Liver (tissue), 9 donors: Measurements from ENCODE around the gene KANK2. TPM values are rescaled to one million over a fixed set of nuclear protein-coding genes. Genes with fewer than 3 reads are reported as not detected.

ENCODE experiments used
- DNase-seq: peaks from one replicate; pipeline ENCODE4 v3.0.0-alpha.2; 2017; ENCODE audit warnings: low spot score
- H3K27ac ChIP-seq, 2 donors: one replicate each; pipeline ENCODE4 v1.7.0; 2013; ENCODE audit warnings: inconsistent platforms in 2 of 2, low read length in 2 of 2, control low read depth in 1 of 2, low read depth in 1 of 2, mild to moderate bottlenecking in 1 of 2
- H3K27me3 ChIP-seq, 4 donors: one replicate each; pipeline versions ENCODE4 v1.6.1 to v1.7.0; 2013; ENCODE audit warnings: low read length in 3 of 4, inconsistent platforms in 1 of 4, mild to moderate bottlenecking in 1 of 4, moderate library complexity in 1 of 4; ENCODE audit not compliant: control insufficient read depth in 4 of 4, insufficient read depth in 4 of 4
- H3K36me3 ChIP-seq, 4 donors: one replicate each; pipeline versions ENCODE4 v1.6.1 to v1.7.0; 2013; ENCODE audit warnings: low read length in 3 of 4, mild to moderate bottlenecking in 3 of 4, low read depth in 1 of 4, moderate library complexity in 1 of 4; ENCODE audit not compliant: control insufficient read depth in 4 of 4, insufficient read depth in 3 of 4
- H3K4me1 ChIP-seq, 4 donors: one replicate each; pipeline versions ENCODE4 v1.6.1 to v1.7.0; 2013; ENCODE audit warnings: low read length in 3 of 4, mild to moderate bottlenecking in 3 of 4, moderate library complexity in 1 of 4; ENCODE audit not compliant: control insufficient read depth in 4 of 4, insufficient read depth in 4 of 4
- H3K4me3 ChIP-seq, 3 donors: one replicate each; pipeline versions ENCODE4 v1.6.1 to v1.7.0; 2013; ENCODE audit warnings: low read length in 3 of 3, control low read depth in 1 of 3, low read depth in 1 of 3, mild to moderate bottlenecking in 1 of 3
- H3K9ac ChIP-seq, 2 donors: one replicate each; pipeline ENCODE4 v1.7.0; 2013; ENCODE audit warnings: low read length in 2 of 2, mild to moderate bottlenecking in 2 of 2, moderate library complexity in 2 of 2, control low read depth in 1 of 2, low read depth in 1 of 2
- H3K9me3 ChIP-seq, 4 donors: one replicate each; pipeline versions ENCODE4 v1.6.1 to v1.7.0; 2013; ENCODE audit warnings: low read length in 3 of 4; ENCODE audit not compliant: control insufficient read depth in 4 of 4
- EGR1 ChIP-seq, 2 donors: IDR thresholded peaks; 2 replicates each; pipeline ENCODE4 v1.6.1; 2016 to 2018; ENCODE audit warnings: antibody characterized with exemption in 2 of 2, low read depth in 2 of 2
- FOXA1 ChIP-seq: IDR thresholded peaks from 2 replicates; pipeline ENCODE4 v1.6.1; 2016; ENCODE audit warnings: antibody characterized with exemption
- FOXA2 ChIP-seq: IDR thresholded peaks from 2 replicates; pipeline ENCODE4 v1.6.1; 2016; ENCODE audit warnings: antibody characterized with exemption
- GABPA ChIP-seq, 2 donors: IDR thresholded peaks in 1 of 2; conservative IDR thresholded peaks in 1 of 2; 2 replicates each; pipeline ENCODE4 v1.6.1; 2016; ENCODE audit warnings: antibody characterized with exemption in 2 of 2, mild to moderate bottlenecking in 1 of 2, moderate library complexity in 1 of 2
- HNF4A ChIP-seq, 2 donors: conservative IDR thresholded peaks; 2 replicates each; pipeline ENCODE4 v1.6.1; 2016; ENCODE audit warnings: antibody characterized with exemption in 2 of 2, mild to moderate bottlenecking in 2 of 2
- HNF4G ChIP-seq: IDR thresholded peaks from 2 replicates; pipeline ENCODE4 v1.6.1; 2016; ENCODE audit warnings: antibody characterized with exemption
- JUND ChIP-seq, 2 donors: IDR thresholded peaks; 2 replicates each; pipeline ENCODE4 v1.6.1; 2016; ENCODE audit warnings: antibody characterized with exemption in 2 of 2
- NR2F2 ChIP-seq: IDR thresholded peaks from 2 replicates; pipeline ENCODE4 v1.6.1; 2016; ENCODE audit warnings: antibody characterized with exemption
- RAD21 ChIP-seq, 2 donors: IDR thresholded peaks; 2 replicates each; pipeline ENCODE4 v1.6.1; 2016; ENCODE audit warnings: antibody characterized with exemption in 2 of 2, mild to moderate bottlenecking in 2 of 2
- RXRA ChIP-seq, 2 donors: IDR thresholded peaks; 2 replicates each; pipeline ENCODE4 v1.6.1; 2017 to 2018; ENCODE audit warnings: antibody characterized with exemption in 2 of 2, mild to moderate bottlenecking in 1 of 2
- SP1 ChIP-seq: IDR thresholded peaks from 2 replicates; pipeline ENCODE4 v1.6.1; 2018; ENCODE audit warnings: antibody characterized with exemption, mild to moderate bottlenecking
- TAF1 ChIP-seq: conservative IDR thresholded peaks from 2 replicates; pipeline ENCODE4 v1.6.1; 2016; ENCODE audit warnings: antibody characterized with exemption, mild to moderate bottlenecking
- YY1 ChIP-seq: IDR thresholded peaks from 2 replicates; pipeline ENCODE4 v1.6.1; 2016; ENCODE audit warnings: antibody characterized with exemption, mild to moderate bottlenecking
- WGBS: extraction: QIAGEN DNeasy Blood & Tissue Kit; methylation state at CpG from one replicate; pipeline ENCODE4 v1.1.7; 2013; 5-methylcytosine and 5-hydroxymethylcytosine counted together
- polyA plus RNA-seq, 2 donors: library from polyadenylated mRNA; stranded (reverse) in 1 of 2; unstranded in 1 of 2; fragments of 200-250 nt in 1 of 2; fragments of >200 nt in 1 of 2; fragmentation: Nextera tagmentation in 1 of 2; extraction: Ambion mirVana in 1 of 2; gene quantifications; one replicate each; pipeline versions ENCODE4 v1.2.1 to v1.2.3, GENCODE V29; 2013 to 2015
- total RNA-seq, 2 donors: library from RNA; depleted of rRNA; stranded (reverse); fragments of >200 nt; gene quantifications; one replicate each; pipeline ENCODE4 v1.2.3, GENCODE V29; 2014
- TF ChIP-seq, protein P1 (sequence below): IDR thresholded peaks from 2 replicates; pipeline ENCODE4 v1.6.1; 2016; ENCODE audit warnings: antibody characterized with exemption
- TF ChIP-seq, protein P2 (sequence below): IDR thresholded peaks from 2 replicates; pipeline ENCODE4 v1.6.1; 2016; ENCODE audit warnings: antibody characterized with exemption, mild to moderate bottlenecking
- TF ChIP-seq, protein P3 (sequence below): IDR thresholded peaks from 2 replicates; pipeline ENCODE4 v1.6.1; 2016; ENCODE audit warnings: antibody characterized with exemption
- TF ChIP-seq, protein P4 (sequence below): IDR thresholded peaks from 2 replicates; pipeline ENCODE4 v1.6.1; 2016; ENCODE audit warnings: antibody characterized with exemption
- TF ChIP-seq, protein P5 (sequence below): fragments of 150-350 bp; IDR thresholded peaks from 2 replicates; pipeline ENCODE4 v1.5.1; 2017; ENCODE audit warnings: improper control_type of control experiment, low read depth, low read length; ENCODE audit not compliant: missing input control
- donor health status: healthy.
- donor health status: healthy.
- donor health status: healthy.
- donor health status: healthy.
- donor health status: healthy.

KANK2 gene
- total and polyA plus RNA-seq, 4 donors, result 15.0 to 67.8 (median 40.6) TPM

DNA sequence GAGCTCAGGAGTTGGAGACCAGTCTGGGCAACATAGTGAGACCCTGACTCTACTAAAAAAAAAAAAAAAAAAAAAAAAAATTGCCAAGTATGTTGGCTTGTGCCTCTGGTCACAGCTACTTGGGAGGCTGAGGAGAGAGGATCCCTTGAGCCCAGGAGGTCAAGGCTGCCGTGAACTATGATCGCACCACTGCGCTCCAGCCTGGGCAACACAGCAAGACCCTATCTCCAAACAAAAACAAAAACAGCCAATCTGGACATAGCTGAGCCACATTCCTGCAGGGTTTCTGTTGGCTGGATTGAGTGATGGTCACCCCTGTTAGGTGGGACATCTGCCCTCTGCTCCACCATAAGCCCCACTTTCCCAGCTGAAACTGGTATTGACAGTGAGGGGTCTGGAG lies 28.5 kb upstream of the KANK2 start (continued):
- TF ChIP-seq, protein P1, sequence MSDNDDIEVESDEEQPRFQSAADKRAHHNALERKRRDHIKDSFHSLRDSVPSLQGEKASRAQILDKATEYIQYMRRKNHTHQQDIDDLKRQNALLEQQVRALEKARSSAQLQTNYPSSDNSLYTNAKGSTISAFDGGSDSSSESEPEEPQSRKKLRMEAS, result no peak
- TF ChIP-seq TAF1, result no peak

DNA sequence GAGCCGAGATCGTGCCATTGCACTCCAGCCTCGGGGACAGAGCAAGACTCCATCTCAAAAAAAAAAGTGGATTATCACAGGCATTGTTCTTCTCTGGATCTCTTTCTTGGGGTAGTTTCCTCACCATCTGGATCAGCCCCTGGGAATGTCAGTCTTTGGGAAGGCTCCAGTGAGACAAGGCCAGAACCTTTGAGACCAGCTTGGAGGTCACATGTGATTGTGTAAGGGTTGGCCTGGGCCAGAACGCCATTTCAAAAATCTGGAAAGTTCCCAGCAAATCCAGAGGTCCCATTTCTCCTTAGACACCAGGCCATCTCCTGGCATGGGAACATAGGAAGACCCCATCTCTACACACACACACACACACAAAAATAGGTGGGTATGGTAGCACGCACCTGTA lies 27.8 kb upstream of the KANK2 start:
- WGBS, result 84% methylated on average over 5 of the region's 5 CpGs
- Histone ChIP-seq H3K4me1 (peaks cover 0 to 4% (median 0%) of the 10 kb centered on the region in 4 donors), H3K9ac (no peak overlapping the region), H3K9me3 (peaks cover 0 to 7% (median under 1%) of the 10 kb centered on the region in 4 donors), H3K36me3 (peaks cover 5 to 26% (median 13%) of the 10 kb centered on the region in 4 donors), H3K4me3 (no peak overlapping the region), H3K27me3 (no peaks in the 10 kb centered on the region), H3K27ac (peak overlapping the region in 1 of 2 donors; percentile 53)
- DNase-seq, result no peak
- TF ChIP-seq JUND (IDR thresholded peaks at IDR 0.05) (no peak), RXRA (IDR thresholded peaks at IDR 0.05) (peak in 1 of 2 donors; percentile 54), HNF4A (conservative IDR thresholded peaks at IDR 0.05) (peak; percentile 58 to 63), NR2F2 (peak; percentile 36), FOXA2 (no peak), FOXA1 (no peak), GABPA (IDR thresholded peaks at IDR 0.05 in 1 of 2, conservative IDR thresholded peaks at IDR 0.05 in 1 of 2) (no peak), EGR1 (IDR thresholded peaks at IDR 0.05; ENCODE audit: low read depth in 2 of 2) (no peak), TAF1 (no peak), HNF4G (no peak), YY1 (peak; percentile 63), RAD21 (IDR thresholded peaks at IDR 0.05) (no peak), SP1 (no peak)
- TF ChIP-seq, protein P2, sequence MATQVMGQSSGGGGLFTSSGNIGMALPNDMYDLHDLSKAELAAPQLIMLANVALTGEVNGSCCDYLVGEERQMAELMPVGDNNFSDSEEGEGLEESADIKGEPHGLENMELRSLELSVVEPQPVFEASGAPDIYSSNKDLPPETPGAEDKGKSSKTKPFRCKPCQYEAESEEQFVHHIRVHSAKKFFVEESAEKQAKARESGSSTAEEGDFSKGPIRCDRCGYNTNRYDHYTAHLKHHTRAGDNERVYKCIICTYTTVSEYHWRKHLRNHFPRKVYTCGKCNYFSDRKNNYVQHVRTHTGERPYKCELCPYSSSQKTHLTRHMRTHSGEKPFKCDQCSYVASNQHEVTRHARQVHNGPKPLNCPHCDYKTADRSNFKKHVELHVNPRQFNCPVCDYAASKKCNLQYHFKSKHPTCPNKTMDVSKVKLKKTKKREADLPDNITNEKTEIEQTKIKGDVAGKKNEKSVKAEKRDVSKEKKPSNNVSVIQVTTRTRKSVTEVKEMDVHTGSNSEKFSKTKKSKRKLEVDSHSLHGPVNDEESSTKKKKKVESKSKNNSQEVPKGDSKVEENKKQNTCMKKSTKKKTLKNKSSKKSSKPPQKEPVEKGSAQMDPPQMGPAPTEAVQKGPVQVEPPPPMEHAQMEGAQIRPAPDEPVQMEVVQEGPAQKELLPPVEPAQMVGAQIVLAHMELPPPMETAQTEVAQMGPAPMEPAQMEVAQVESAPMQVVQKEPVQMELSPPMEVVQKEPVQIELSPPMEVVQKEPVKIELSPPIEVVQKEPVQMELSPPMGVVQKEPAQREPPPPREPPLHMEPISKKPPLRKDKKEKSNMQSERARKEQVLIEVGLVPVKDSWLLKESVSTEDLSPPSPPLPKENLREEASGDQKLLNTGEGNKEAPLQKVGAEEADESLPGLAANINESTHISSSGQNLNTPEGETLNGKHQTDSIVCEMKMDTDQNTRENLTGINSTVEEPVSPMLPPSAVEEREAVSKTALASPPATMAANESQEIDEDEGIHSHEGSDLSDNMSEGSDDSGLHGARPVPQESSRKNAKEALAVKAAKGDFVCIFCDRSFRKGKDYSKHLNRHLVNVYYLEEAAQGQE, result no peak
- TF ChIP-seq, protein P3, sequence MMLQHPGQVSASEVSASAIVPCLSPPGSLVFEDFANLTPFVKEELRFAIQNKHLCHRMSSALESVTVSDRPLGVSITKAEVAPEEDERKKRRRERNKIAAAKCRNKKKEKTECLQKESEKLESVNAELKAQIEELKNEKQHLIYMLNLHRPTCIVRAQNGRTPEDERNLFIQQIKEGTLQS, result no peak
- TF ChIP-seq, protein P4, sequence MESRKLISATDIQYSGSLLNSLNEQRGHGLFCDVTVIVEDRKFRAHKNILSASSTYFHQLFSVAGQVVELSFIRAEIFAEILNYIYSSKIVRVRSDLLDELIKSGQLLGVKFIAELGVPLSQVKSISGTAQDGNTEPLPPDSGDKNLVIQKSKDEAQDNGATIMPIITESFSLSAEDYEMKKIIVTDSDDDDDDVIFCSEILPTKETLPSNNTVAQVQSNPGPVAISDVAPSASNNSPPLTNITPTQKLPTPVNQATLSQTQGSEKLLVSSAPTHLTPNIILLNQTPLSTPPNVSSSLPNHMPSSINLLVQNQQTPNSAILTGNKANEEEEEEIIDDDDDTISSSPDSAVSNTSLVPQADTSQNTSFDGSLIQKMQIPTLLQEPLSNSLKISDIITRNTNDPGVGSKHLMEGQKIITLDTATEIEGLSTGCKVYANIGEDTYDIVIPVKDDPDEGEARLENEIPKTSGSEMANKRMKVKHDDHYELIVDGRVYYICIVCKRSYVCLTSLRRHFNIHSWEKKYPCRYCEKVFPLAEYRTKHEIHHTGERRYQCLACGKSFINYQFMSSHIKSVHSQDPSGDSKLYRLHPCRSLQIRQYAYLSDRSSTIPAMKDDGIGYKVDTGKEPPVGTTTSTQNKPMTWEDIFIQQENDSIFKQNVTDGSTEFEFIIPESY, result no peak
- TF ChIP-seq, protein P5, sequence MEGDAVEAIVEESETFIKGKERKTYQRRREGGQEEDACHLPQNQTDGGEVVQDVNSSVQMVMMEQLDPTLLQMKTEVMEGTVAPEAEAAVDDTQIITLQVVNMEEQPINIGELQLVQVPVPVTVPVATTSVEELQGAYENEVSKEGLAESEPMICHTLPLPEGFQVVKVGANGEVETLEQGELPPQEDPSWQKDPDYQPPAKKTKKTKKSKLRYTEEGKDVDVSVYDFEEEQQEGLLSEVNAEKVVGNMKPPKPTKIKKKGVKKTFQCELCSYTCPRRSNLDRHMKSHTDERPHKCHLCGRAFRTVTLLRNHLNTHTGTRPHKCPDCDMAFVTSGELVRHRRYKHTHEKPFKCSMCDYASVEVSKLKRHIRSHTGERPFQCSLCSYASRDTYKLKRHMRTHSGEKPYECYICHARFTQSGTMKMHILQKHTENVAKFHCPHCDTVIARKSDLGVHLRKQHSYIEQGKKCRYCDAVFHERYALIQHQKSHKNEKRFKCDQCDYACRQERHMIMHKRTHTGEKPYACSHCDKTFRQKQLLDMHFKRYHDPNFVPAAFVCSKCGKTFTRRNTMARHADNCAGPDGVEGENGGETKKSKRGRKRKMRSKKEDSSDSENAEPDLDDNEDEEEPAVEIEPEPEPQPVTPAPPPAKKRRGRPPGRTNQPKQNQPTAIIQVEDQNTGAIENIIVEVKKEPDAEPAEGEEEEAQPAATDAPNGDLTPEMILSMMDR, result no peak
- TF ChIP-seq, protein P1, result no peak
